Activated T-cell treated with anti-CD3 and anti-CD28 coated beads, Interleukin-2, amount 50 U/mL, for 1 hour (primary cell): Measurements from ENCODE around the gene RAPGEF2.
"Not testable (repeated sequence)": the region's sequence is repeated elsewhere in the genome, so short reads cannot be mapped to it uniquely, and the experiment has no call there.

ENCODE experiments used
- DNase-seq: peaks from one replicate; pipeline ENCODE4 v3.0.0-alpha.2; 2020

Gene RAPGEF2

DNA sequence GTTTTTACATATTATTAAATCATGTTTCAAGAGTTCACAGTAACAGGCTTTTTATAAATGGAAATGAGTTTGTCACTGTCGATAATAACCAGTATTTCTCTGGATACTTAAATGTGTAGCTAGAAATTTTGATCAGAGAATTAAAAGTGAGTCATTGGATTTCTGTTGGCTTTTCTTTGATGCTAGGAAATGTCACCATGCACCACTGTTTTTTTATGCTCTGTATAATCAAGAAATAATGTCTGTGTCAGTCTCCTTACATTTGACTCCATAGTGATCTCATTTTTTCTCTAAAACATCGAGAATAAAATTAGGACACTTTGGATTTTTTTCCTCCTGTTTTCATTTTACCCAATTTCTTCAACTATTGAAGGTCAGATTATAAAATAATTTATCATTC is 234.2 kb downstream of the RAPGEF2 start:
- no peak for DNase-seq

- no peak for DNase-seq
Measured at GRCh38 chr4:159341522-159341921, 238.6 kb downstream of the RAPGEF2 start.

GRCh38 chr4:159342374-159342773 is 239.5 kb downstream of the RAPGEF2 start:
- no peak for DNase-seq

DNA sequence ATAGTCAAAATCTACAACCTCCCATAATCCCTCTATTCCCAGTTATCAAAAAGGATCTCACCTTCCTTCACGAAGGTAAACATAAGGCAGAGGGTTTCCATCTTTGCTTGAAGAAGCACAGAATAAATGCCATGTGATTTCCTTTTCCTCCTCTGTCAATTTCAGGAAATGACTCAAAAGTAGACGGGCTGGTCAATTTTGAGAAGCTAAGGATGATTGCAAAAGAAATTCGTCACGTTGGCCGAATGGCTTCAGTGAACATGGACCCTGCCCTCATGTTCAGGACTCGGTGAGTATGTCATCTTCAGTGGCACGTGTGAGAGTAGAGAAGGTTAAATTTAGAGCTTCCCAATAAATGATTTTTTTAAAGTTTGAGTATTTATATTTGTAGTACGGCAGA is 240.2 kb downstream of the RAPGEF2 start:
- DNase-seq, result no peak

DNA sequence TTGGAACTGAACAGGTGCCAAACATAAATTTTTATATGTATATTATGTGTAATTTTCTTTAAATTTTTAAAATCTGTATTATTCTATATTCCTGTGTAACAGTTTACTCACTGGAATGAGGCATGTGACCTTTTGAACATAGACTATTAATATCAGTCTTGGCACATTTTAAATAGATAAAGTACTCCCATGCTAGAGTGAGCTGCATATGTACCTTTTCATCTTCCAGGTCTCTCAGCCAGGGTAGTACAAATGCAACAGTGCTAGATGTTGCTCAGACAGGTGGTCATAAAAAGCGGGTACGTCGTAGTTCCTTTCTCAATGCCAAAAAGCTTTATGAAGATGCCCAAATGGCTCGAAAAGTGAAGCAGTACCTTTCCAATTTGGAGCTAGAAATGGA is 242.0 kb downstream of the RAPGEF2 start:
- no peak for DNase-seq

DNA sequence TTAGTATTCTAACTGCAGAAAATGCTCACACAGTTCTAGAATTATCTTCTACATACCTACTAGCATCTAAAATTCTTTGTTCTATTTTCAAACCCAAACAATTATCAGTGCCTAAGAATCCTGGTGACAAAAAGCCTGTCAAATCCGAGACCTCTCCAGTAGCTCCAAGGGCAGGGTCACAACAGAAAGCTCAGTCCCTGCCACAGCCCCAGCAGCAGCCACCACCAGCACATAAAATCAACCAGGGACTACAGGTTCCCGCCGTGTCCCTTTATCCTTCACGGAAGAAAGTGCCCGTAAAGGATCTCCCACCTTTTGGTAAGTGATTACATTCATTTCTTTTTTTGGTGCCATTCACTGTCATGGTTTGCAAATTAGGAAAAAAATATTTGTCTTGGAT is 243.8 kb downstream of the RAPGEF2 start:
- no peak for DNase-seq

- DNase-seq, result no peak
Measured at GRCh38 chr4:159347813-159348212, 244.9 kb downstream of the RAPGEF2 start.

DNA sequence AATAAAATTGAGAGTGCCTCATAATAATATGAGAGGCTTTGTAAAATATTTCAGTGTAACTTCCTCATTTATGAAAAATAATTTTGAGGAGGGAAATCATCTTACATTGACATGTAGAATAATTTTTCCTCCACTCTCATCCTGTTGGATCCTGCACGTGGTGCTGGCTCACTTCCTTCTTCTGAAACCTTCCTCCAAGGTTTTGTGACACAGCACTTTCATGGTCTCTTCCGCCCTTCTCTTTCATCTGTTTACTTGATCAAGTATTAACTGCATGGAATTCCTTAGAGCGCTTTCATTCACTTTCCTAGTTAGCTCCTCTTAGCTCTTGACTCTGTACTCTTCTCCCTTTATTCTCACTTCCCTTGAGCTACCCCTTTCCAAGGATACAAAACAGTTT is 246.5 kb downstream of the RAPGEF2 start:
- DNase-seq, result no peak

GRCh38 chr4:159352609-159353008 is 249.7 kb downstream of the RAPGEF2 start:
- no peak for DNase-seq

DNA sequence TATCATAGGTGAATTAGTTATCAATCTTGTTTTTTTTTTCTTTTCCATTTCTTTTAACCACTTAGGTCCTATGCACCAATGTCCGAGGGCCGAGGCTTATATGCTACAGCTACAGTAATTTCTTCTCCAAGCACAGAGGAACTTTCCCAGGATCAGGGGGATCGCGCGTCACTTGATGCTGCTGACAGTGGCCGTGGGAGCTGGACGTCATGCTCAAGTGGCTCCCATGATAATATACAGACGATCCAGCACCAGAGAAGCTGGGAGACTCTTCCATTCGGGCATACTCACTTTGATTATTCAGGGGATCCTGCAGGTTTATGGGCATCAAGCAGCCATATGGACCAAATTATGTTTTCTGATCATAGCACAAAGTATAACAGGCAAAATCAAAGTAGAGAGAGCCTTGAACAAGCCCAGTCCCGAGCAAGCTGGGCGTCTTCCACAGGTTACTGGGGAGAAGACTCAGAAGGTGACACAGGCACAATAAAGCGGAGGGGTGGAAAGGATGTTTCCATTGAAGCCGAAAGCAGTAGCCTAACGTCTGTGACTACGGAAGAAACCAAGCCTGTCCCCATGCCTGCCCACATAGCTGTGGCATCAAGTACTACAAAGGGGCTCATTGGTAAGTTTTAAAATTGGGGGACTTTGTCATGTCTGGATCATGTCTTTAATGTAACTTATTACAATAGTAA is 250.7 kb downstream of the RAPGEF2 start:
- no peak for DNase-seq

- DNase-seq, result no peak
Measured at GRCh38 chr4:159355466-159355865, 252.6 kb downstream of the RAPGEF2 start.

DNA sequence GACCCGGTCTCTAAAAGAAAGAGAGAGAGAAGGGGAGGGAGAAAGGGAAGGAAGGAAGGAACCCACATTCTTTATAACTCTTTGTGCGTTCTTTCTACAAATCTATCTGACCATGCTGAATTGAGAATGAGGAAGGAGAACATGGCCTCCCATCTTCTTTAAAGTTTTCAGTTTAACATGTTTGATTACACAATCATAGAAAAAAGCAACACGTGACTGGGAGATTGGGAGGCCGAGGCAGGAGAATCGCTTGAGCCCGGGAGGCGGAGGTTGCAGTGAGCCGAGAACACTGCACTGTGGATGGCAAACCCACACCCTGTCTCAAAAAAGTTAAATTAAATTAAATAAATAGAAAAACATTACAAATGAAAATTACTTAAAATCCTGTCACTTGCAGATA is 254.5 kb downstream of the RAPGEF2 start:
- DNase-seq, result no peak

DNA sequence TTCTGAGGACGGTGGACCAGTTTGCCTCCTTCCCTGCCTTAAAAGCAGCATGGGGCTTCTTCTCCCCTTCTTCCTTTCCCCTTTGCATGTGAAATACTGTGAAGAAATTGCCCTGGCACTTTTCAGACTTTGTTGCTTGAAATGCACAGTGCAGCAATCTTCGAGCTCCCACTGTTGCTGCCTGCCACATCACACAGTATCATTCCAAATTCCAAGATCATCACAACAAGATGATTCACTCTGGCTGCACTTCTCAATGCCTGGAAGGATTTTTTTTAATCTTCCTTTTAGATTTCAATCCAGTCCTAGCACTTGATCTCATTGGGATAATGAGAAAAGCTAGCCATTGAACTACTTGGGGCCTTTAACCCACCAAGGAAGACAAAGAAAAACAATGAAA is 255.3 kb downstream of the RAPGEF2 start:
- no peak for DNase-seq

DNA sequence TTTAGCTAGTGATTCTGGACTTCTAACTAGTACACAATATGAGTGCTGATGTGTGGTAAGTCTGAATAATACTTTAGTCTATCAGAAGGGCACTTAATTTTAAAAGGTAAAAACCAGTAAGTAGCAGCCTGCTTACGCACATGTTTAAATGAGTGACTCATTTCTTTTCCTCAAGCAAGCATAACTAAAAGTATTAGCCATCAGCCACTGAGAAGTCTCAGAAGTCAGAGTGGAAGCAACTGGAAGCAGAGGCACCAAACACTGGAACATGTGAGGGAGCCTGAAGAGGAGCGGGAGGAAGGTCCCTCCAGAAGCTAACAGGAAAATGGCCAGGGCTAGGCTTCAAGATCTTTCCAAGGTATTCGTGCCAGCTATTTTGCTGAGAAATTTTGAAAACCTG is 257.7 kb downstream of the RAPGEF2 start:
- no peak for DNase-seq

DNA sequence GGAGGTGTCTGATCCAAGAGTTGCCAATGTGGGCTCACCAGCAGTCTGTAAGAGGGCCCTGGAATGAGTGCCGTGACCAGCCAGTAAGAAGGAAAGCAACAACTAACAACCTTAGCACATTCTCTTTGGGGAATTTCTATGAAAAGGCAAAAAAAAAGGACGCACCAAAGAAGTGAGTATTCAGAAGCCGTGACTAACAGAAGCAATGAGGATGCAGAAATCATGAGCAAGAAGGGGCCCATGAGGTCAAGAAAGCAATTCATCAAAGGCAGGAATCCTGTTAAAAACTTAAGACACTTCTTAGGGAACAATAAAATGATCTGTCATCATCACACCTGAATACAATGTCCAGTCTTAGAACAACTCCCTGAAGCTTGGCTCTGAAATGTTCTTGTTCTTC is 260.5 kb downstream of the RAPGEF2 start:
- DNase-seq, result no peak

DNA sequence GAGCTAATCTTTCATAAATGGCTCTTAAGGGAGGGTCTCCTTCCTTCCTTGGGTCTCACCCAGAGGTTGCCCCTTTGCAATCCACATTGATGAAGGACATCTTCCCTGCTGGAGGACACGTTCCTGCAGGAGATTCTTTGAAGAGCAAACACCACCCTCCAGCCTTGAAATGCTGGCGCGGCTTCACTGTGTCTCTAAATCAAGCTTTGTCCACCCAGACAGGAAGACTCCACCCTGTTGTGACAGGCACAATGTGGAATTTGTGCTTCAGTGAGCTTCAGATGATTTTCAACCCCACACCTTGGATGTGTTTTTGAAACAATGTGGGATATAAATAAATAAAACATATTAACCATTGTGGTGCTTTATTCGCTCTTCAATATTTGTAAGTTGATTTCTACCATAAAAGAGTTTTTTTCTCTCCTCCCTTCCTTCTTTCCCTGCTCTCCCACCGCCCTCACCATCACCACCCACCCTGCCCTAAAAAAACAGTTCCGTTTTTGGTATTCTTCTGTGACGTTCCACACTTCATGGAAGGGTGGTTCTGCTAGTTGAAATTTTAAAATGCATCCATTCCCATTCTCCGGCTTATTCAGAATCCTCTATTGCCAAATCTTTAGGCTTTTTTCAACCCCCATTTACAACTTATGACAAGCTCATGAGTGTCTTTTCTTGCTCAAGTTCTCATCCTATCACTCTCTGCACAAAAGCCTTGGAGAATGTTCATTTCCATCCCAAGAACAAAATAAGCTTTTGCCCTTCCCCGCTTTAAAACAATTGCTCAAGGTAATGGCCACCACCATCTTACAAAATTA is 264.3 kb downstream of the RAPGEF2 start:
- no peak for DNase-seq

- DNase-seq, result no peak
Measured at GRCh38 chr4:159367781-159368080, 264.9 kb downstream of the RAPGEF2 start.

DNA sequence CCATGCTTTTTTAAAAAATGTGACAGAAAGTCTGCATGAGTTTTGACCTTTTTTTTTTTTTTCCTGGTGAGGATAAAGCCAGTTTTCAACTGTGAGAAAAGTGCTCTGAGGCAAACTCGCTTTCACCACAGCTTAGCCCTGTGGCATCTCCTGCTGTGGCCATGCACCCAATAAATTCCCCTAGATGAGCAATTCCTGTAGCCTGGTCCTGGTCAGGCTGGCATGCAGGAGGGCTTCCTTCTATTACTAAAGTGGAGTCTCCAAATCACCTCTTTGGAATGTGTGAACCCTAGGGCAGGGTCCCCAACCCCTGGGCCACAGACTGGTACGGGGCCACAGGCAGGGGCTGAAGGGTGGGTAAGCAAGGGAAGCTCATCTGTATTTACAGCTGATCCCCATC is 265.4 kb downstream of the RAPGEF2 start:
- no peak for DNase-seq

GRCh38 chr4:159369256-159369655 is 266.4 kb downstream of the RAPGEF2 start:
- DNase-seq, result no peak

DNA sequence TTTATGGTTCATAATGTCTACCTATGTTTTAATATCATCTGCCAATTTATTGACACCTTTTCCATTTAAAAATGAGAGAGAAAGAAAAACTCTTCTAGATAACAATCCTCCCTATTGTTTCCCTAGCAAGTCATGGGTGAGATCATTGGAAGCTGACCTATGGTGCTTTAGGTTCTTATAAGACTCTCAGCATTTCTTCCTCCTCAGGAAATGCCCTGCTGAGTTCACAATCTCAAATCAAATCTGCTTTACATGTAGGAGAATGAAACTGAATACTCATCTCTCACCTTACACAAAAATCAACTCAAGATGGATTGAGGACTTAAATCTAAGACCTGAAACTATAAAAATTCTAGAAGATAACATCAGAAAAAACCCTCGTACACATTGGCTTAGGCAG is 267.4 kb downstream of the RAPGEF2 start:
- DNase-seq, result no peak

- no peak for DNase-seq
Measured at GRCh38 chr4:159374749-159375530, 272.1 kb downstream of the RAPGEF2 start.

DNA sequence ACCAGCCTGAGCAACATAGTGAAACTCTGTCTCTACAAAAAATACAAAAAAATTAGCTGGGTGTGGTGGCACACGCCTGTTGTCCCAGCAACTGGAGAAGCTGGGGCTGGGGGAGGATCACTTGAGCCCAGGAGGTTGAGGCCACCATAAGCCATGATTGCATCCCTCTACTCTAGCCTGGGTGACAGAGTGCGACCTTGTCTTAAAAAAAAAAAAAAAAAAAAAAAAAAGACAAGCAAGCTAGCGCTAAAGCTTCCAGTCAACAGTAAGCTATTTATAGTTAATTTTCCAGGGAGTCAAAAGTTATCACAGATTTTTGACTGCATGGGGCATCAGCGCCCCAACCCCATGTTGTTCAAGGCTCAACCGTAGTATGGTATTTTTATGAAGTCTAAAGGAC is 273.4 kb downstream of the RAPGEF2 start:
- no peak for DNase-seq

- no peak for DNase-seq
Measured at GRCh38 chr4:159378056-159378616, 275.3 kb downstream of the RAPGEF2 start.

GRCh38 chr4:159379064-159379463 is 276.2 kb downstream of the RAPGEF2 start:
- DNase-seq, result not testable (repeated sequence)
